HG03045 (cell line): Measurements from ENCODE around the gene MRPL52.
"Not testable (repeated sequence)": the region's sequence is repeated elsewhere in the genome, so short reads cannot be mapped to it uniquely, and the experiment has no call there.

ENCODE experiments used
- ATAC-seq: cut with Tn5 transposase; IDR thresholded peaks from one replicate; pipeline ENCODE4 v1.9.1; 2021; ENCODE audit warnings: mild to moderate bottlenecking, moderate library complexity; ENCODE audit not compliant: unreplicated experiment

Gene MRPL52

DNA sequence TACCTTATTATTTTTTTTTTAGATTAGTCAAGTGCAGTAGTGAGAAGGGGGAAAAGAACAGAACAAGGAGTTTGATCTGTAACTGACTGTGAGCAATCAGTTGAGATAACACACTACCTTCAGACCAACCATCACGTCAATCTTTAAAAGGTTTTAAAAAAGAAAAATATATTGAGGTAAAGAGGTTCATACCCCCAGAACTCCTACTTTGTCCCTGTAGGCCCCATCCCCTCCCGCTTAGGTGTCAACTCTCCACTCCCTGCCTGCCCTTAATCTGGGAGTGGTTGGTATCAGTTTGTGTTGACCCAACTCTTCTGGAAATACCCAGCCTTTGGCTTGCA lies 22.9 kb downstream of the MRPL52 start:
- no peak for ATAC-seq

DNA sequence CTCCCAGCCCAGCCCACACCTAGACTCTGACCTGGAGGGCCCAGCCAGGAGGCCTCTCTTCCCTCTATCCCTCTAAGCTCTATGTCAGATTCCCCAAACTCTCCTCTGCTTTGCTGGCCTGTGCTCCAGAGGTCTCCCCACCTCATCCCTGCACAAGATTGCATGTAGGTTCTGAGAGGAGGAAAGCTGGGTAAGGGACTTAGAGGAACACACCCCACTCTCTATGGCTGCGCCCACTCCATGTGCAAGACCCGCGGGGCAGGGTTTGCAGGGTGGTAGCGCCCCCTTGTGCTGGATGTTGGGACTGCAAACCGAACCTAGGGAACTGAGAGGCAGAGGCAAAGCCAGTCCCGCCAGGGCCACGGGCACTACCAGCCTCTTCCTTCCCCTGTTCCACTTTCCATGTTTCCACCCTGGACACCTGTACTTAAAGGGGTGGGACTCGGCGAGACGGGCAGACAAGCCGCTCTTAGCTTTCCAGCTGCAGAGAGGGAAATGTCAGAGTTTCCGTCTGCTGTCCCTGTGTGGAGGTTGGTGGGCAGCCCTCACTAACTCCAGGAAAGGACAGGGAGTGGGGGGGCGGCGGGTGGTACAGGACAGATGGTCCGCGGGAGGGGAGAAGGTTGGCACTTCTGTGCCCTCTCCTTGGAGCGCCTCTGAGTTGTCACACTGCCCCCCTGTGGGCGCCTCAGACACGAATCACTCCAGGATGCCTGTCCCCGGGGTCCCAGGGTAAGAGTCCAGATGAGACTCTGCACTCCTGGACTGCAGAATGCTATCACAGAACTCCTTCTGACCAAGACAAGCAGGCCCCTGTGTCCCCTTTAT lies 23.5 kb downstream of the MRPL52 start:
- peak; percentile 74 for ATAC-seq

DNA sequence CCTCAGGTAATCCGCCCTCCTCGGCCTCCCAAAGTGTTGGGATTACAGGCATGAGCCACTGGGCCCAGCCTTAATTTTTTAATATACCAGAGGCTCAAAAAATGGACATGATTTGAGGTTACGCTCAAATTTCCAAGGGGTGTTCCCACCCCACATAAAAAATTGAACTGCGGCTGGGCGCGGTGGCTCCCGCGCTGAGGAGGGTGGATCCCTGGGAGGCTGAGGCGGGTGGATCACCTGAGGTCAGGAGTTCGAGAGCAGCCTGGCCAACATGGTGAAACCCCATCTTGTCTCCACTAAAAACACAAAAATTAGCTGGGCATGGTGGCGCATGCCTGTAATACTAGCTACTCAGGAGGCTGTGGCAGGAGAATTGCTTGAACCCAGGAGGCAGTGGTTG lies 24.6 kb downstream of the MRPL52 start:
- ATAC-seq = not testable (repeated sequence)

- ATAC-seq = no peak
These were observed 25.5 kb downstream of the MRPL52 start for GRCh38 chr14:22854963-22855724.

GRCh38 chr14:22856428-22856827 lies 26.7 kb downstream of the MRPL52 start:
- no peak for ATAC-seq

DNA sequence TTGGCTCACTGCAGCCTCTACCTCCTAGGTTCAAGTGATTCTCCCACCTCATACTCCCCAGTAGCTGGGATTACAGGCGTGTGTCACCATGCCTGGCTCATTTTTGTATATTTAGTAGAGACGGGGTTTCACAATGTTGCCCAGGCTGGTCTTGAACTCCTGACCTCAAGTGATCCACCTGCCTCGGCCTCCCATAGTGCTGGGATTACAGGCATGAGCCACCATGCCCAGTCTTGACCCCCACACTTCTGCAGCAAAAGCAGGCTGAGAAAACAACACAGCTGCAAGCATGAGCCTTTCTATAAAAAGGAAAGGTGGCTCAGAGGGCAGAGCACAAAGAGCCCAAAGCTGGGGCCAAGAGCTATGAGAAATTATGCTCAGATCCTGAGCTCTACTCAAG lies 30.7 kb downstream of the MRPL52 start:
- not testable (repeated sequence) for ATAC-seq

GRCh38 chr14:22861651-22862050 lies 32.0 kb downstream of the MRPL52 start:
- no peak for ATAC-seq

GRCh38 chr14:22864979-22865378 lies 35.3 kb downstream of the MRPL52 start:
- no peak for ATAC-seq

DNA sequence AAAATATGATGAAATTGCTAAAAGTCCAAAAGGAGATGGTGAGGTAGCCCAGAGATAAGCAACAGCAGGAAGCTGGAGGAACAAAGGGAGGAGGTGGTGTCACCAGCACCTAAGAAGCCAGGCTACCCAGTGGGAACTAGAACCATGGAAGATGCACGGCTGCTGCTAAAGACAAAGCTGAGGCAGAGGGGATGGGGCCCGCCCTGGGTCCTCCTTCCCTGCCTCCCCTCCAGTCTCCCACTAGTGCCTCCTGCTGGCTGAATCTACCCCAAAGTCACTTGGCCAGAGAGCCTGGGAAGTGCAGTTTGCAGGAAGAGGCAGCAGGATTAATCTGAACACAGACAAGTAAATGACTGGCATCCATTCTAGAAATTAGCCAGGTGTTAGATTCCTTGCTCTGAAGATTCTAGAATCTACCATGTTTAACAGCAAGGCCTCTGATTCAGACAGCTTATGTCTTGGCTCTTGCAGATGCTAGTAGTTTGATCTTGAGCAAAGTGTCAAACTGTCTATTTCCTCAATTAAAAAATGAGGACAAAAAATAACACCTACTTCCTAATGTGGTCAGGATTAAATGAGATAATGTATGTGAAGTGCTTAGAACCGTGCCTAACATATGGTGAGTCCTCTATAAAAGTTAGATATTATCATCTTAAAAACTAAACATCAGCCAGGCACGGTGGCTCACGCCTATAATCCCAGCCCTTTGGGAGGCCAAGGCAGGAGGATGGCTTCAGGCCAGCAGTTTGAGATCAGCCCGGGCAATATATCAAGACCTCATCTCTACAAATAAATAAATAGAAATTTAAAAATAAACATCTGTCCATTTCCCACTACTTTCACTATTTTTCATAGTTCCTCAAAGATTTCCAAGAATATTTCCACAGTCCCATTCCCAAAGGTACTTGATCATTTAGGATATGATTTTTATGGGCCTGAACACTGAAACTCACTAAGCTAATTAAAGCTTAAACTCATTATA lies 36.0 kb downstream of the MRPL52 start:
- no peak for ATAC-seq

GRCh38 chr14:22866874-22867273 lies 37.2 kb downstream of the MRPL52 start:
- no peak for ATAC-seq

- ATAC-seq = peak; percentile 20
These were observed 41.1 kb downstream of the MRPL52 start for GRCh38 chr14:22870811-22871223.

- ATAC-seq = peak; percentile 83
These were observed 41.7 kb downstream of the MRPL52 start, which contains the start of gene LRP10 for GRCh38 chr14:22871224-22872032. Gene LRP10 (plus strand): TSS chr14:22871740. CDS start chr14:22872304, 564 bp downstream.

GRCh38 chr14:22872033-22872832 lies 42.5 kb downstream of the MRPL52 start:
- peak; percentile 23 for ATAC-seq

DNA sequence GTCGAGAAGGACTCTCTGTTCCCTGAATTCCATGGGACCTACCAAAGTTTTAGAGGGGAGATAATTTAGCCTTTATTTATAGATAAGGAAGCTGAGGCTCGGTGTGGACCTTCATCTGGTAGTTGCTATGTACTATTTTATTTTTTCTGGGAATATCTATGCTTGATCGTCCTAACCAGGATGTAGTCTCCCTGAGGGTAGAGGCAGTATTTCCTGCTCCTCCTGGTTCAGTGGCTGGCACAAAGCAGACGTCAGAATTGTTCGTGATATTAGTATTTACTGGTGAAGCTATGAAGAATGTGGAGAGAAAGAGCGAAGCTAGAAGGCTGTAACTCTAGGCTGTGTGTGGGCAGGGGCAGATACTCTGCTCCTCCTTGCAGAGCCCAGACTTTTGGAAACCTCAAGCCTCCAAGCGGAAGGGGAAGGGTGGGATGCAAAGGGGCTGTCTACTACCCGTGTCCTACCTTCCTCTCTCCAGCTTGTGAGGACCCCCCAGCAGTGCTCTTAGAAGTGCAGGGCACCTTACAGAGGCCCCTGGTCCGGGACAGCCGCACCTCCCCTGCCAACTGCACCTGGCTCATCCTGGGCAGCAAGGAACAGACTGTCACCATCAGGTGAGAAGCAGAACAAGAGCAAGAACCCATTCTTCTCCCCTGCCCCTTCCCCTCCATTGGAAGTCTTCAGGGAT lies 43.3 kb downstream of the MRPL52 start:
- no peak for ATAC-seq

DNA sequence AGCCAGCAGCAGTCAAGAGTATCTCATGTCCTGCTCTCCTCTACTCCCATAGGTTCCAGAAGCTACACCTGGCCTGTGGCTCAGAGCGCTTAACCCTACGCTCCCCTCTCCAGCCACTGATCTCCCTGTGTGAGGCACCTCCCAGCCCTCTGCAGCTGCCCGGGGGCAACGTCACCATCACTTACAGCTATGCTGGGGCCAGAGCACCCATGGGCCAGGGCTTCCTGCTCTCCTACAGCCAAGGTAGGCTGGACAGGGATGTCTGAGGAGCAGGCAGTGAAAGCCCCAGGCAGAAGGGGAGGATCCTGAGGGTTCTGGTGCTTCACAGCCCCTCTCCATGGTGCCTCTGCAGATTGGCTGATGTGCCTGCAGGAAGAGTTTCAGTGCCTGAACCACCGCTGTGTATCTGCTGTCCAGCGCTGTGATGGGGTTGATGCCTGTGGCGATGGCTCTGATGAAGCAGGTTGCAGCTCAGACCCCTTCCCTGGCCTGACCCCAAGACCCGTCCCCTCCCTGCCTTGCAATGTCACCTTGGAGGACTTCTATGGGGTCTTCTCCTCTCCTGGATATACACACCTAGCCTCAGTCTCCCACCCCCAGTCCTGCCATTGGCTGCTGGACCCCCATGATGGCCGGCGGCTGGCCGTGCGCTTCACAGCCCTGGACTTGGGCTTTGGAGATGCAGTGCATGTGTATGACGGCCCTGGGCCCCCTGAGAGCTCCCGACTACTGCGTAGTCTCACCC lies 45.5 kb downstream of the MRPL52 start:
- ATAC-seq = no peak

- no peak for ATAC-seq
These were observed 46.1 kb downstream of the MRPL52 start for GRCh38 chr14:22875748-22876319.

DNA sequence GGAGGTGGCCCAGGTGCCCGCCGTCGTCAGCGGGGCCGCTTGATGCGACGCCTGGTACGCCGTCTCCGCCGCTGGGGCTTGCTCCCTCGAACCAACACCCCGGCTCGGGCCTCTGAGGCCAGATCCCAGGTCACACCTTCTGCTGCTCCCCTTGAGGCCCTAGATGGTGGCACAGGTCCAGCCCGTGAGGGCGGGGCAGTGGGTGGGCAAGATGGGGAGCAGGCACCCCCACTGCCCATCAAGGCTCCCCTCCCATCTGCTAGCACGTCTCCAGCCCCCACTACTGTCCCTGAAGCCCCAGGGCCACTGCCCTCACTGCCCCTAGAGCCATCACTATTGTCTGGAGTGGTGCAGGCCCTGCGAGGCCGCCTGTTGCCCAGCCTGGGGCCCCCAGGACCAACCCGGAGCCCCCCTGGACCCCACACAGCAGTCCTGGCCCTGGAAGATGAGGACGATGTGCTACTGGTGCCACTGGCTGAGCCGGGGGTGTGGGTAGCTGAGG lies 47.4 kb downstream of the MRPL52 start:
- ATAC-seq = no peak
